ENCODE results near the gene VASP.

DNA sequence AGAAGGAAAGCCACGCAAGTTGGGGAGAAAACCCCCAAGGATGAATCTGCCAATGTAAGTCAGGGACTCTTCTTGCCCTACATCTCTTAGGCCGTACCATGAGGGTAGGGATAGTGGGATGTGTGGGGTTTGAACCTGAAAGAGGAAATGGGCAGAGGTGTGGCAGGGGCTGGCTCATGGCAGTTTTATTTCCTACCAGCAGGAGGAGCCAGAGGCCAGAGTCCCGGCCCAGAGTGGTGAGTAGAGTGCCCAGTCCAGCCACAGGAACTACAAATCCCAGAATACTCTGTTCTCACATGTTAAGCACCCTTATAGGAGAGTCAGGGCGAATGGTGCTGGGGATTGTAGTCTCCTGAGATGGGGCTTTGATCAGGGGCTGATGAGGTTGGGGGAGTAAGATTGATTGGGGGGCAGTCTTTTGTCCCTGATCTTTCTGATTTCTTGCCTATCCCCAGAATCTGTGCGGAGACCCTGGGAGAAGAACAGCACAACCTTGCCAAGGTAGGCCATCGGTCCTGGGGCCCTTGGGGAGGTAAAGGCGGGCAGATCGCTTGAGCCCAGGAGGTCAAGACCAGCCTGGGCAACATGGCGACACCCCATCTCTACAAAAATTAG is 16.5 kb downstream of the VASP start:
- peak in 1 of 3 experiments; percentile 20 for TF ChIP-seq YY1 (IDR thresholded peaks at IDR 0.05; ENCODE audit: borderline replicate concordance in 1 of 3, control insufficient read depth in 1 of 3, extremely low read depth in 1 of 3, insufficient read depth in 3 of 3, insufficient read length in 1 of 3, insufficient replicate concordance in 2 of 3, low read depth in 1 of 3, low read length in 2 of 3)
- TF ChIP-seq, protein P1, sequence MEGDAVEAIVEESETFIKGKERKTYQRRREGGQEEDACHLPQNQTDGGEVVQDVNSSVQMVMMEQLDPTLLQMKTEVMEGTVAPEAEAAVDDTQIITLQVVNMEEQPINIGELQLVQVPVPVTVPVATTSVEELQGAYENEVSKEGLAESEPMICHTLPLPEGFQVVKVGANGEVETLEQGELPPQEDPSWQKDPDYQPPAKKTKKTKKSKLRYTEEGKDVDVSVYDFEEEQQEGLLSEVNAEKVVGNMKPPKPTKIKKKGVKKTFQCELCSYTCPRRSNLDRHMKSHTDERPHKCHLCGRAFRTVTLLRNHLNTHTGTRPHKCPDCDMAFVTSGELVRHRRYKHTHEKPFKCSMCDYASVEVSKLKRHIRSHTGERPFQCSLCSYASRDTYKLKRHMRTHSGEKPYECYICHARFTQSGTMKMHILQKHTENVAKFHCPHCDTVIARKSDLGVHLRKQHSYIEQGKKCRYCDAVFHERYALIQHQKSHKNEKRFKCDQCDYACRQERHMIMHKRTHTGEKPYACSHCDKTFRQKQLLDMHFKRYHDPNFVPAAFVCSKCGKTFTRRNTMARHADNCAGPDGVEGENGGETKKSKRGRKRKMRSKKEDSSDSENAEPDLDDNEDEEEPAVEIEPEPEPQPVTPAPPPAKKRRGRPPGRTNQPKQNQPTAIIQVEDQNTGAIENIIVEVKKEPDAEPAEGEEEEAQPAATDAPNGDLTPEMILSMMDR (IDR thresholded peaks at IDR 0.05 in 2 of 3, conservative IDR thresholded peaks at IDR 0.05 in 1 of 3; ENCODE audit: insufficient read depth in 2 of 3, low read depth in 1 of 3, low read length in 3 of 3): peak; percentile 86 to 96 (median 95)
- TF ChIP-seq, protein P2, sequence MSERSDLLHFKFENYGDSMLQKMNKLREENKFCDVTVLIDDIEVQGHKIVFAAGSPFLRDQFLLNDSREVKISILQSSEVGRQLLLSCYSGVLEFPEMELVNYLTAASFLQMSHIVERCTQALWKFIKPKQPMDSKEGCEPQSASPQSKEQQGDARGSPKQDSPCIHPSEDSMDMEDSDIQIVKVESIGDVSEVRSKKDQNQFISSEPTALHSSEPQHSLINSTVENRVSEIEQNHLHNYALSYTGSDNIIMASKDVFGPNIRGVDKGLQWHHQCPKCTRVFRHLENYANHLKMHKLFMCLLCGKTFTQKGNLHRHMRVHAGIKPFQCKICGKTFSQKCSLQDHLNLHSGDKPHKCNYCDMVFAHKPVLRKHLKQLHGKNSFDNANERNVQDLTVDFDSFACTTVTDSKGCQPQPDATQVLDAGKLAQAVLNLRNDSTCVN (CRISPR knock-in tag; IDR thresholded peaks at IDR 0.05): no peak
- no peak for TF ChIP-seq JUNB (CRISPR knock-in tag; conservative IDR thresholded peaks at IDR 0.05)
- TF ChIP-seq MEF2A (IDR thresholded peaks at IDR 0.05; ENCODE audit: control insufficient read depth, low read depth, low read length): no peak
- TF ChIP-seq, protein P3, sequence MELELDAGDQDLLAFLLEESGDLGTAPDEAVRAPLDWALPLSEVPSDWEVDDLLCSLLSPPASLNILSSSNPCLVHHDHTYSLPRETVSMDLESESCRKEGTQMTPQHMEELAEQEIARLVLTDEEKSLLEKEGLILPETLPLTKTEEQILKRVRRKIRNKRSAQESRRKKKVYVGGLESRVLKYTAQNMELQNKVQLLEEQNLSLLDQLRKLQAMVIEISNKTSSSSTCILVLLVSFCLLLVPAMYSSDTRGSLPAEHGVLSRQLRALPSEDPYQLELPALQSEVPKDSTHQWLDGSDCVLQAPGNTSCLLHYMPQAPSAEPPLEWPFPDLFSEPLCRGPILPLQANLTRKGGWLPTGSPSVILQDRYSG (tag; conservative IDR thresholded peaks at IDR 0.05; ENCODE audit: low read depth): no peak

All from K562 (cell line).